B cell (primary cell): ENCODE data around the gene MRLN.

Experiments
- EZH2 ChIP-seq: IDR thresholded peaks from 2 replicates; pipeline ENCODE4 v1.6.1; 2012; ENCODE audit warnings: borderline replicate concordance, low read depth, mild to moderate bottlenecking, moderate library complexity, low read length; ENCODE audit not compliant: insufficient read depth, poor library complexity, severe bottlenecking
- TF ChIP-seq, protein P1 (sequence below): fragments of 200-600 bp; IDR thresholded peaks from one replicate; pipeline ENCODE4 v1.8.0; 2022; ENCODE audit warnings: antibody characterized with exemption, mild to moderate bottlenecking

DNA sequence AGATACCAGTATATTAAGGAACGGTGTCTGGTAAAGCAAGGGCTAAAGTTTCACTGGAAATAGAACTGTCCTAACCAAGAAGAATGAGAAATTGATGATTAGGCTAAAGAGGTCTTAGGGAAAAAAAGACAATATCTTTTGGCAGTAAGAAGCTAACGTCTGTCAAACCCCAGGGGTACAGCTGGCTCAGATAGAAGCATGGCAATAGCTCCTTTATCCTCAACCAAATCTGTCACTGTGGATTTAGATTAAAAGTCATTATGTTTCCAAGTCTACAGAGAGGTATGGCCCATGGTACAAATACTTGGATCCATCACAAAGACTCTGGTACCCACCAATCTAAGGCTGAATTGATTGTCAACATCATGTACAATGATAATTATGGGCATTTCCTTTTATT is 35.0 kb downstream of the MRLN start:
- TF ChIP-seq, protein P1, sequence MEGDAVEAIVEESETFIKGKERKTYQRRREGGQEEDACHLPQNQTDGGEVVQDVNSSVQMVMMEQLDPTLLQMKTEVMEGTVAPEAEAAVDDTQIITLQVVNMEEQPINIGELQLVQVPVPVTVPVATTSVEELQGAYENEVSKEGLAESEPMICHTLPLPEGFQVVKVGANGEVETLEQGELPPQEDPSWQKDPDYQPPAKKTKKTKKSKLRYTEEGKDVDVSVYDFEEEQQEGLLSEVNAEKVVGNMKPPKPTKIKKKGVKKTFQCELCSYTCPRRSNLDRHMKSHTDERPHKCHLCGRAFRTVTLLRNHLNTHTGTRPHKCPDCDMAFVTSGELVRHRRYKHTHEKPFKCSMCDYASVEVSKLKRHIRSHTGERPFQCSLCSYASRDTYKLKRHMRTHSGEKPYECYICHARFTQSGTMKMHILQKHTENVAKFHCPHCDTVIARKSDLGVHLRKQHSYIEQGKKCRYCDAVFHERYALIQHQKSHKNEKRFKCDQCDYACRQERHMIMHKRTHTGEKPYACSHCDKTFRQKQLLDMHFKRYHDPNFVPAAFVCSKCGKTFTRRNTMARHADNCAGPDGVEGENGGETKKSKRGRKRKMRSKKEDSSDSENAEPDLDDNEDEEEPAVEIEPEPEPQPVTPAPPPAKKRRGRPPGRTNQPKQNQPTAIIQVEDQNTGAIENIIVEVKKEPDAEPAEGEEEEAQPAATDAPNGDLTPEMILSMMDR = no peak
- no peak for TF ChIP-seq EZH2
